ENCODE measurements around the gene EFCAB10. TPM values are rescaled to one million over a fixed set of nuclear protein-coding genes. Genes with fewer than 3 reads are reported as not detected.
A peak's percentile ranks its signal among the peaks of the same experiment; 100 is the strongest.

Gene EFCAB10
- total RNA-seq, 1 experiment from 2014 or later = 0.18 TPM

DNA sequence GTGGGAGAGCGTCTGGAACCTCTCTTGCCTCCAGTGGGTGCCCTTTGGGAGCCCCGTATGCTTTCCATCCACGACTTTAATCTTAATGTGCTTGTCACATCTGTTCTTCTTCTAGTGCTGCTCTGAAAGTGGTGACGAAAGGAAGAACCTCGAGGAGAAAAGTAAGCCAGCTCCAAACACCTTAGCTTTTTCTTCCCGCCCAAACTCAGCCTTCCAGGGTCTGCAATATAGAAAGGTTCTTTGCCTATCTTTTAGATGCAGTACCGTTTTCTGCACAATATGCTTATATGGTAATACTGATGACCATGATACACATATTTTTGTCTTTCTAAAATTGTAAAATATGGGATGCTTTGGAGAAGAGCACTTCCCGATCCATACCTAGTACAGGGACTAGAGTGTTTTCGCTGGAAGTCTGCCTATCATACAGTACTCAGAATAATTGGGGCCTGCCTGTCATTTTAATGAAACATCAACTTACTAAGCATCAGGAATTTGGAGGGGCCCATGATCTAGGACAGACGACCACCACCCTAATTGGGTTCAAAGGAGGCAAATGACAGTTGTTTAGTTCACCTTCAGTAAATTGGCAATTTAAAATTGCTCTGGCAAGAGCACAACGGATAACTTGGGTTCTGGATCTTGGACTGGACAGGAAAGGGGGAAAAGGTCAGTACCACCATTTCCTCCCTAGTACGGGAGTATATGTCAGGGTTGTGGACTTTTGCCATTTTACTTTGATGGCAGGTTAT, 48.4 kb downstream of the EFCAB10 start:
- H3K36me3 ChIP-seq (ENCODE audit: low read depth, low read length) = peaks cover 9% of the 10 kb centered on the region
- TF ChIP-seq, protein P1, sequence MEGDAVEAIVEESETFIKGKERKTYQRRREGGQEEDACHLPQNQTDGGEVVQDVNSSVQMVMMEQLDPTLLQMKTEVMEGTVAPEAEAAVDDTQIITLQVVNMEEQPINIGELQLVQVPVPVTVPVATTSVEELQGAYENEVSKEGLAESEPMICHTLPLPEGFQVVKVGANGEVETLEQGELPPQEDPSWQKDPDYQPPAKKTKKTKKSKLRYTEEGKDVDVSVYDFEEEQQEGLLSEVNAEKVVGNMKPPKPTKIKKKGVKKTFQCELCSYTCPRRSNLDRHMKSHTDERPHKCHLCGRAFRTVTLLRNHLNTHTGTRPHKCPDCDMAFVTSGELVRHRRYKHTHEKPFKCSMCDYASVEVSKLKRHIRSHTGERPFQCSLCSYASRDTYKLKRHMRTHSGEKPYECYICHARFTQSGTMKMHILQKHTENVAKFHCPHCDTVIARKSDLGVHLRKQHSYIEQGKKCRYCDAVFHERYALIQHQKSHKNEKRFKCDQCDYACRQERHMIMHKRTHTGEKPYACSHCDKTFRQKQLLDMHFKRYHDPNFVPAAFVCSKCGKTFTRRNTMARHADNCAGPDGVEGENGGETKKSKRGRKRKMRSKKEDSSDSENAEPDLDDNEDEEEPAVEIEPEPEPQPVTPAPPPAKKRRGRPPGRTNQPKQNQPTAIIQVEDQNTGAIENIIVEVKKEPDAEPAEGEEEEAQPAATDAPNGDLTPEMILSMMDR (conservative IDR thresholded peaks at IDR 0.05; ENCODE audit: low read depth, low read length) = no peak
- no peak for TF ChIP-seq EZH2 (IDR thresholded peaks at IDR 0.05; ENCODE audit: low read length, unreplicated experiment)
- no peak for TF ChIP-seq EZH2phosphoT487 (IDR thresholded peaks at IDR 0.05; ENCODE audit: borderline replicate concordance, low read length)
- H3K79me2 ChIP-seq (ENCODE audit: low read length) = peaks cover 35% of the 10 kb centered on the region
- ChIA-PET CTCF (no interaction called here), POLR2A (ENCODE audit: unreplicated experiment) (no interaction called here)
- no peaks in the 10 kb centered on the region for H4K20me1 ChIP-seq (ENCODE audit: low read length)
- ATAC-seq (no peak), DNase-seq (peak; percentile 12)
- H3K9me3 ChIP-seq (ENCODE audit: low read length) = no peaks in the 10 kb centered on the region
- H3K4me3 ChIP-seq (ENCODE audit: low read length) = peak overlapping the region; percentile 91
- intact Hi-C loops (cut with micrococcal nuclease) = loop anchor here (1.0 to 5.0 kb wide), 4 partner anchors 11 to 644 kb away; partner anchors contain the start of gene PUS7
- H3K27ac ChIP-seq (ENCODE audit: low read length) = no peak overlapping the region
- H3K9me2 ChIP-seq (replicated peaks; ENCODE audit: low read length) = no peaks in the 10 kb centered on the region
- H3F3A ChIP-seq (ENCODE audit: low read length, unreplicated experiment) = no peaks in the 10 kb centered on the region
- H3K4me1 ChIP-seq (ENCODE audit: insufficient read depth, low read length) = peaks cover 18% of the 10 kb centered on the region
- peak overlapping the region; percentile 93 for H3K9ac ChIP-seq (ENCODE audit: low read length)
- peak overlapping the region; percentile 86 for H3K4me2 ChIP-seq (ENCODE audit: low read length)
- peak overlapping the region; percentile 99 for H2AFZ ChIP-seq (ENCODE audit: low read length)
- H3K27me3 ChIP-seq (ENCODE audit: low read length) = no peaks in the 10 kb centered on the region
- no TSS peak for BruUV-seq (replicated peaks)

DNA sequence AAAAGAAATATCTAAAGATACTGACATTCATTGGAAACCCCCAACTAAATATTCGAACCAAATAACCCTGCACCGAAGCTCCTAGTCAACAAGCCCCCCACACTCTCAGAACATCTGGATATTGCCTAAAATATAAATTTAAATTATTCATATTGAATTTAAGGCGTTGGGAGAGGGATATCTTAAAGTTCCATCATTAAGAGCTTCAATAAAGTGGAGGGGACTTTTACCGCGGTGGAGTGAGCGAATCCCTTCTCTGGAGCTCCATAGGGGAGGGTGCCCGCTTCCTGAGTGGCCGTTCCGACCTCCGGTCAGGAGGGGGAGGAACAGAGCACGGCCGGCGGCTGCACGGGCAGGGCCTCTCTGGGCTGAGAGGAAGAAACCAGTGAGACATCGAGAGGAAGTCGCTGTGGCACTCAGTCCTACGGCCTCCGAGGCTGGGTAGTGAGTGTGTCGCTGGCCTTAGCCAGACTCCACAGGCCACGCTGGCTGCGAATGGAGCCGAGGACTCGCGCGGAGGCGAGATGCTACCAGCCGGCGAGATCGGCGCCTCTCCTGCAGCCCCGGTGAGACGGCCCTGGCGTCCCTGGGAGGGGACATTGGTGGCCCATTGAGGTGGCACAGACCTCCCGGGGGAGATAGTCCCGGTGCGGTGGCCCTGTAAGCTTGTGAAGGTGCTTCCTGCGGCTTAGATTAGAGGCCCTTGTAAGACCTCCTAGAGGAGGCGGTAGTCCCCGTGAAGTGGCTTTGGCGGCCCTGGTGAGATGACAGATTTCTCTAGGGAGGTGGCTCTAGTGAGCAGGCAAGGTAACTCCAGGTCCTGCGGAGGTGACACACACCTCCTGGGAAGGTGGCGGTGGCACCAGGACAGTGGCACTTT, 49.3 kb downstream of the EFCAB10 start, which contains the start of gene RINT1:
Gene RINT1 (plus strand): TSS at position 410 of the 880 bp plus-strand sequence. CDS start 115 bp downstream, at position 525.
- peak; percentile 96 for DNase-seq
- intact Hi-C loops (cut with micrococcal nuclease) = loop anchor here (1.0 to 5.0 kb wide), 4 partner anchors 10 to 645 kb away; partner anchors contain the start of gene PUS7

More for the DNA sequence above, 49.3 kb downstream of the EFCAB10 start, which contains the start of gene RINT1:
- H3K27ac ChIP-seq (ENCODE audit: low read length) = peak within 1 kb of the TSS; percentile 12; the same call in 1 of the 2 replicates
- H3K4me1 ChIP-seq (ENCODE audit: insufficient read depth, low read length) = peaks cover 18% of the 10 kb centered on the region
- BruUV-seq (replicated peaks) = TSS peak; percentile 74
- POLR2A ChIA-PET (ENCODE audit: unreplicated experiment) = interaction anchor here (0.5 to 0.7 kb wide), 5 partner anchors 175 to 685 kb away, joined by 3 to 14 read pairs (median 4); no protein-coding TSS in a partner anchor
- H3K9me3 ChIP-seq (ENCODE audit: low read length) = no peaks in the 10 kb centered on the region
- no peaks in the 10 kb centered on the region for H3F3A ChIP-seq (ENCODE audit: low read length, unreplicated experiment)
- no peaks in the 10 kb centered on the region for H3K27me3 ChIP-seq (ENCODE audit: low read length)
- H3K4me3 ChIP-seq (ENCODE audit: low read length) = peak within 1 kb of the TSS; percentile 91
- TF ChIP-seq, protein P1 (conservative IDR thresholded peaks at IDR 0.05; ENCODE audit: low read depth, low read length) = peak; percentile 88
- TF ChIP-seq EZH2phosphoT487 (IDR thresholded peaks at IDR 0.05; ENCODE audit: borderline replicate concordance, low read length) (no peak), EZH2 (IDR thresholded peaks at IDR 0.05; ENCODE audit: low read length, unreplicated experiment) (no peak)
- H3K4me2 ChIP-seq (ENCODE audit: low read length) = peak within 1 kb of the TSS; percentile 86
- H4K20me1 ChIP-seq (ENCODE audit: low read length) = no peaks in the 10 kb centered on the region
- CTCF ChIA-PET = interaction anchor here (0.5 to 0.9 kb wide), 6 partner anchors 8 to 874 kb away, joined by 3 to 6 read pairs (median 4); no protein-coding TSS in a partner anchor
- H2AFZ ChIP-seq (ENCODE audit: low read length) = peak within 1 kb of the TSS; percentile 99
- peaks cover 35% of the 10 kb centered on the region for H3K79me2 ChIP-seq (ENCODE audit: low read length)
- H3K9ac ChIP-seq (ENCODE audit: low read length) = peak within 1 kb of the TSS; percentile 93
- no peaks in the 10 kb centered on the region for H3K9me2 ChIP-seq (replicated peaks; ENCODE audit: low read length)
- peaks cover 9% of the 10 kb centered on the region for H3K36me3 ChIP-seq (ENCODE audit: low read depth, low read length)
- ATAC-seq = peak; percentile 98

Data from PC-3 (cell line).